Stomach smooth muscle (tissue), 2 donors: ENCODE measurements around the gene SH3D21.

Source experiments
- H3K27ac ChIP-seq: one replicate; pipeline ENCODE4 v1.7.0; 2013; ENCODE audit warnings: mild to moderate bottlenecking, low read length, inconsistent platforms
- H3K27me3 ChIP-seq, 2 donors: one replicate each; pipeline ENCODE4 v1.7.0; 2013; ENCODE audit warnings: low read length in 2 of 2; ENCODE audit not compliant: insufficient read depth in 2 of 2, control insufficient read depth in 1 of 2
- H3K36me3 ChIP-seq, 2 donors: one replicate each; pipeline ENCODE4 v1.7.0; 2013; ENCODE audit warnings: low read length in 2 of 2; ENCODE audit not compliant: control insufficient read depth in 2 of 2, insufficient read depth in 2 of 2
- H3K4me1 ChIP-seq: one replicate; pipeline ENCODE4 v1.7.0; 2013; ENCODE audit warnings: low read length; ENCODE audit not compliant: control insufficient read depth, insufficient read depth
- H3K4me3 ChIP-seq, 2 donors: one replicate each; pipeline ENCODE4 v1.7.0; 2013; ENCODE audit warnings: low read length in 2 of 2
- H3K9ac ChIP-seq, 2 donors: one replicate each; pipeline ENCODE4 v1.7.0; 2013; ENCODE audit warnings: low read length in 2 of 2, mild to moderate bottlenecking in 1 of 2
- H3K9me3 ChIP-seq, 2 donors: one replicate each; pipeline ENCODE4 v1.7.0; 2013; ENCODE audit warnings: low read length in 2 of 2; ENCODE audit not compliant: control insufficient read depth in 2 of 2
- donor health status: healthy.
- donor health status: Pancreatic carcinoma.

SH3D21 gene

DNA sequence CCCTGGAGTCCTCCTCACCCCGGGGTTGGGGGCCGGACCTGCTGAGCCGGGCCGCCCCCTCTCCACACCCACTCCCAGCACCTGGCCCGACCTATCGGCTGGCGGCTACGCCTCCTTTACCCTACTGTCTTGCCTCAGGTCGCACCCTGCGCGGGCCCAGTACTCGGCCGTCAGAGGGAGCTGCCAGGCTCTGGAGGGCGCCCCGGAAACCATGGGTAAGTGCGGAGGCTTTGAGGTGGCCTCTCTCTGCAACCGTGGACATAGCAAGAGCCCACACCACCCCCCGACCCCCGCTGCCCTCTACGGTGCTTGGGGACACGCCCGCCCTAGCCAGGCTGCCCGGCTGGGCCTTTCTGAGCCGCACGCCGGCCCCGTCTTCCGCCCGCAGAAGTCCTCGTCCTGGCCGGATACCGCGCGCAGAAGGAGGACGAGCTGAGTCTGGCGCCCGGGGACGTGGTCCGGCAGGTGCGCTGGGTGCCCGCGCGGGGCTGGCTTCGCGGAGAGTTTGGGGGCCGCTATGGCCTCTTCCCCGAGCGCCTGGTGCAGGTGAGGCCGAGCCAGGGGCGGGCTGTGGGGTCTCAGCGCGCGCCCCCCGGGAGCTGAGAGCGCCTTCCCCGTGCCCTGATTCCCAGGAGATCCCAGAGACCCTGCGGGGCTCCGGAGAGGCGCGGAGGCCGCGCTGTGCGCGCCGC lies at the start of gene SH3D21:
SH3D21 (plus strand) TSS at position 159 of the 692 bp plus-strand sequence; CDS start at position 212, 53 bp downstream.
- Histone ChIP-seq H3K9me3 (no peaks in the 10 kb centered on the region), H3K27ac (peak within 1 kb of the TSS; percentile 24), H3K9ac (peak within 1 kb of the TSS; percentile 50 to 69), H3K27me3 (no peaks in the 10 kb centered on the region), H3K4me1 (peaks cover 16% of the 10 kb centered on the region), H3K36me3 (peaks cover 14 to 22% of the 10 kb centered on the region in 2 donors), H3K4me3 (peak within 1 kb of the TSS; percentile 83 to 91)

DNA sequence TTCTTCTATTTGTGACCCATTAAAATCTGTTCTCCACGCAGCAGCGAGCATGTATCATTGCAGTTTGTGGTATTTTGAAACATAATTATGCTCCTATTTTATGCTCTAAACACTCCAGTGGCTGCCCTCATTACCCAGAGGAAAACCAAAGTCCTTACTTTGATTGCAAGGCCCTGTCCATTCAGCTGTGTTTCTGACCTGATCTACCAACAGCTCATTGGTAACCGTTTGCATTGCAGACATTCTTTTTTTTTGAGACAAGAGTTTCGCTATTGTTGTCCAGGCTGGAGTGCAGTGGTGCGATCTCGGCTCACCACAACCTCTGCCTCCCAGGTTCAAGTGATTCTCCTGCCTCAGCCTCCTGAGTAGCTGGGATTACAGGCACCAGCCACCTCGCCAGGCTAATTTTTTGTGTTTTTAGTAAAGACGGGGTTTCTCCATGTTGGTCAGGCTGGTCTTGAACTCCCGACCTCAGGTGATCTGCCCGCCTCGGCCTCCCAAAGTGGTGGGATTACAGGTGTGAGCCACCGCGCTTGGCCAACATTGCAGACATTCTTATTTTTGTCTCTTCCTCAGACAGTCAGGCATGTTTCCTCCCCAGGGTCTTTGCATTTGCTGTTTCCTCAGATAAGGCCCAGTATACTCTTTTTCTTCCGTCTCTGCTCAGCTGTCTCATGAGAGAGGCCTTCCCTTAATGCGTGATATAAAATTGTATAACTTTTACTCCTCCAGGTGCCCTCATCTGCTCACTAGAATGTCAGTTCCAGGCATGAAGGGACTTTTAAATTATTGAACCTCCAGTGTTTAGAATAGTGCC lies 49.4 kb upstream of the SH3D21 start:
- Histone ChIP-seq H3K27me3 (no peaks in the 10 kb centered on the region), H3K9me3 (no peaks in the 10 kb centered on the region), H3K27ac (no peak overlapping the region), H3K9ac (no peak overlapping the region), H3K4me3 (no peak overlapping the region), H3K4me1 (peaks cover 12% of the 10 kb centered on the region), H3K36me3 (peaks cover 0 to 9% of the 10 kb centered on the region in 2 donors)

DNA sequence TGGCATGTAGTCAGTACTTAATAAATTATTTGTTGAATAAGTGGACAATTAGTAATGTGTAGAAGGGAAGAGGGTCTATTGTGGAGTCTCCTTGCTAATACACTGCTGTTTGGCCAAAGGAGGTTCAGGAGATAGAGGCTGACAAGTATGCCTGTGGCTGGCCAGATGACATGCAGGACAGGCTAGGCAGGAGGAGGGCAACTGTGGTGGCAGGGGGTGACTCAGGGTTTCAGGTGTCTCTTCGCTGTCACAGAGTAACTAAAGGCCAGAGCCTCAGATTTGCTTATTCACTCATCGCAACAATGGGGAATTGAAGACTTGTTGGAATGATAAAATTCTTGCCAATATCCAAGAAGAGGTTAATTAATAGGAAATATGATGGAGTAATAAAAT lies 48.8 kb upstream of the SH3D21 start:
- H3K9me3 ChIP-seq = no peaks in the 10 kb centered on the region
- H3K27me3 ChIP-seq = no peaks in the 10 kb centered on the region
- peaks cover 0 to 9% of the 10 kb centered on the region in 2 donors for H3K36me3 ChIP-seq
- no peak overlapping the region for H3K9ac ChIP-seq
- H3K4me3 ChIP-seq = no peak overlapping the region
- peaks cover 8% of the 10 kb centered on the region for H3K4me1 ChIP-seq
- no peak overlapping the region for H3K27ac ChIP-seq

DNA sequence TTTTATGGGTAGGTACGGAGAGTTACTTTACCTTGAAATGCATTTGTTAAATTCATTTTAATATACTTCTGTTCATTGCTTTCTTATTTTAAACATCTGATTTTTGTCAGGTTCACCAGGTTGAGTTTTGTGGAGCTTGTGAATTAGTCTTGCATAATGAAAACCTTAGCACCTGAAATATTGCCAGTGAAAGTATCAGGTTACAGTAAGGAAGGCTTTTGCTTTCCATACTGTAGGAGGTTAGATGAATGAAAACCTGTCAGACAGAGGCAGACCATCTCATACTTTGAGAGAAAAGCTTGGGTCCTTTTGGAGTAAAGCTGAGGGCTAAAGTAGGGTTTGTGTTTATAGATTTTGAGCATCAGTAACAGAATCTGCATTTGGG lies 47.2 kb upstream of the SH3D21 start:
- no peaks in the 10 kb centered on the region for H3K9me3 ChIP-seq
- H3K36me3 ChIP-seq = peaks cover 0 to 9% of the 10 kb centered on the region in 2 donors
- no peak overlapping the region for H3K4me3 ChIP-seq
- no peaks in the 10 kb centered on the region for H3K27me3 ChIP-seq
- H3K27ac ChIP-seq = no peak overlapping the region
- H3K9ac ChIP-seq = no peak overlapping the region
- H3K4me1 ChIP-seq = peaks cover 5% of the 10 kb centered on the region

DNA sequence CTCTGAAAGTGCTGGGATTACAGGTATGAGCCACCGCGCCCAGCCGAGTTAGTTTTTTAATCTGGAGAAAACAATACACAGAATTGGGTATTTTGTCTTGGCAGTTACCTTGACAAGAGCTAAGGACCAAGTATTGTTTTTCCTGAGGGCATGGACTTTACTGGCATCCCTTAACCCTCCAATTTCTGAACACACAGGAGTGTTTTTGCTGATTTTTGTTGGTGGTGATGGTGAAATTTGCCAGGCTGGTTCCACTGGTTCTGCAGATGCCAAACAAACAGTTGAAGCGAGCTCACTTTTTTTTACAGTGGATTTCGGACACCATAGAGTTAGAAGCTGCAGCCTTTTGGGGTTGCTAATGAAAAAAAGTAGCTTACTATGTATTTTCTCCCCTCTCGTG lies 37.2 kb upstream of the SH3D21 start:
- peaks cover 0 to 11% of the 10 kb centered on the region in 2 donors for H3K36me3 ChIP-seq
- H3K27me3 ChIP-seq = no peaks in the 10 kb centered on the region
- no peak overlapping the region for H3K4me3 ChIP-seq
- H3K27ac ChIP-seq = no peak overlapping the region
- H3K4me1 ChIP-seq = no peaks in the 10 kb centered on the region
- no peaks in the 10 kb centered on the region for H3K9me3 ChIP-seq
- H3K9ac ChIP-seq = no peak overlapping the region

DNA sequence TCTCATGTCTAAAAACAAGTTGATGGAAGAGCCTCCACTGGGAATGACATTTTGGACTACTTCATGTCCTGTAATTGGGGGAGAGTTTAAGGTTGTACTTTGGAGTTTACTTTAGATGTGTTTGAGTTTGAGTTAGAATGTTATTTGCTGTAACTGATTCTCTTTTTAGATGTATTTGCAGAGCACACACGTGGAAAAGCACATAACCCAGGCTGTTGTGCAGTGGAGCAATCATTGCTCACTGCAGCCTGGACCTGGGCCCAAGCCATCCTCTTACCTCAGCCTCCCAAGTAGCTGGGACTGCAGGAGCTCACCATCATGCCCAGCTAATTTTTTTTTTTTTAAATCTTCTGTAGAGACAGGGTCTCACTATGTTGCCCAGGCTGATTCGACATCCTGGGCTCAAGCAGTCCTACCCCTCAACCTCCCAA lies 36.7 kb upstream of the SH3D21 start:
- Histone ChIP-seq H3K4me3 (no peak overlapping the region), H3K36me3 (peaks cover 0 to 11% of the 10 kb centered on the region in 2 donors), H3K9me3 (no peaks in the 10 kb centered on the region), H3K9ac (no peak overlapping the region), H3K27me3 (no peaks in the 10 kb centered on the region), H3K4me1 (no peaks in the 10 kb centered on the region), H3K27ac (no peak overlapping the region)

DNA sequence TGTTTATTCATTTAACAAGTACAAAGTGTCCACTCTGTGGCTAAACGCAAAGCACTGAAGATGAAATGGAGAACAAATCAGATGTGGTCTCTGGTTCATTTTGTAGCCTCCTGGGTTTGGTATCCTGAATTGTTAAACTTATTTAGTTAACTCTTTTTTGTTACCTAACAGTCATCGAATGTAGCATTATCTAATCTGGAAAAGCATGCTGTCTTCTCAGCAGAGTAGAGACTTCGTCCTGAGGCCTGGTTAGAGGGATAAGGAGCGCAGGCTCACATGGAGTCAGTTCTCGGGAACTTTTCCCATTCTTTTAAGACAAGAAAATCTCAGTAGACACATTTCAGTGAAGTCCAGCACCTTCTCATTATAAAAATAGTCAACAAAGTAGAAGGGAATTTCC lies 33.1 kb upstream of the SH3D21 start:
- Histone ChIP-seq H3K9ac (no peak overlapping the region), H3K4me3 (no peak overlapping the region), H3K9me3 (no peaks in the 10 kb centered on the region), H3K27me3 (no peaks in the 10 kb centered on the region), H3K27ac (no peak overlapping the region), H3K4me1 (no peaks in the 10 kb centered on the region), H3K36me3 (peaks cover 0 to 9% of the 10 kb centered on the region in 2 donors)

DNA sequence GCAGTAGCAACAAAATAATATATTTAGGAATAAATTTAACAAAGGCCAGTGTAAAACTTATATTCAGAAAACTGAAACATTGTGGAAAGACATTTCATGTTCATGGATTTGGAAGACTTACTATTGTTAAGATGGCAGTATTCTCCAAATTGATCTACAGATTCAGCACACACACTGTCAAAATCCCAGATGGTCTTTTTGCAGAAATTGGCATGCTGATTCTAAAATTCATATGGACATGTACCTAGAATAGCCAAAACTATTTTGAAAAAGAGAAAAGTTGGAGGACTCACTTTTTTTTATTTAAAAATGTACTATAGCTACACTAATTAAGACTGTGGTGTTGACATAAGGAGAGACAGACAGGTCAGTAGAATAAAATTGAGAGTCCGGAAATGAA lies 32.0 kb upstream of the SH3D21 start:
- H3K27me3 ChIP-seq = no peaks in the 10 kb centered on the region
- H3K27ac ChIP-seq = no peak overlapping the region
- H3K4me1 ChIP-seq = no peaks in the 10 kb centered on the region
- H3K36me3 ChIP-seq = peaks cover 0 to 7% of the 10 kb centered on the region in 2 donors
- no peak overlapping the region for H3K9ac ChIP-seq
- H3K9me3 ChIP-seq = no peaks in the 10 kb centered on the region
- no peak overlapping the region for H3K4me3 ChIP-seq

DNA sequence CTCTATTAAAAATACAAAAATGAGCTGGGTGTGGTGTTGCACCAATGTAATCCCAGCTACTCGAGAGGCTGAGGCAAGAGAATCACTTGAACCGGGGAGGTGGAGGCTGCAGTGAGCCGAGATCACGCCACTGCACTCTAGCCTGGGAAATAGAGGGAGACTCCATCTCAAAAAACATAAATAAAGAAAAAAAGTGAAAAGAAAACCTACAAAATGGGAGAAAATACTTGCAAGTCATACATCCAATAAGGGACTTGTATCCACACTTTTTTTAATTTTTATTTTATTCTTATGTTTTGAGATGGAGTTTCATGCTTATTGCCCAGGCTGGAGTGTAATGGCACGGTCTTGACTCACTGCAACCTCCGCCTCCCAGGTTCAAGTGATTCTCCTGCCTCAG lies 29.5 kb upstream of the SH3D21 start:
- Histone ChIP-seq H3K9me3 (no peaks in the 10 kb centered on the region), H3K27ac (no peak overlapping the region), H3K27me3 (no peaks in the 10 kb centered on the region), H3K4me3 (no peak overlapping the region), H3K4me1 (no peaks in the 10 kb centered on the region), H3K36me3 (peaks cover 0 to 2% of the 10 kb centered on the region in 2 donors), H3K9ac (no peak overlapping the region)

DNA sequence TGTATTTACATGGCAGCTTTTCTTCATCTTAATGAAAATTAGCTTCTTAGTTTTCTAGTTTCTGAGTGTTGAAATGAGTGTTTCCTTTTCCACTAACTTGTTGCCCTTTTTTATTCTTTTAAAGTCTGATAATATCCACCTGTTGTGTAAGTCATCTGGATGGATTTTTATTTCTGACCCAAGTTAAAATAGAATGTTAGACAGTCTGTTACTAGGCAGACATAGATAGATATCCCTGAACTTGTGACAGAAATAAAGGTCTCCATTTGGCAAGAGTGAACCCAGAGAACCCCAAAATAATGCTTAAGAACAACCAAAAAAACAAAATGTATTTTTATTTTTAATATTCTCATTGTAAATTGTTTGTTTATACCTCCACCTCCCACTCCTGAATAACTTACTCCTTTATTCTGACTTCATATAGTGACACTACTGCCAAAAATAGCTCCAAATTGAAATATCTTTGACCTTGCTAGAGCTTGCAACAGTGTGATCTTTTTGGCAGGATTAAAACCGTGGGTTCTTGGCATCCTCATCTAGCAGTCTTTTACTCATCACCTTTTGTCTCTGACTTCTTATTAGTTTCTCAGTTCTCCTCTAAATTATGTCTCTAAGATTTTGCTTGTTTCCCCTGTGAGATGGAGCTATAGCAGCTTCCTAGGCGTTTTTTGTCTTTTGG lies 26.9 kb upstream of the SH3D21 start:
- peak overlapping the region in 1 of 2 donors; percentile 14 for H3K9ac ChIP-seq
- peaks cover 4% of the 10 kb centered on the region for H3K4me1 ChIP-seq
- H3K27ac ChIP-seq = no peak overlapping the region

More for the DNA sequence above, 26.9 kb upstream of the SH3D21 start:
- no peak overlapping the region for H3K4me3 ChIP-seq
- H3K27me3 ChIP-seq = no peaks in the 10 kb centered on the region
- H3K36me3 ChIP-seq = peaks cover 3 to 5% of the 10 kb centered on the region in 2 donors
- no peaks in the 10 kb centered on the region for H3K9me3 ChIP-seq
